GM12878 (cell line): Measurements from ENCODE around the gene SYMPK. TPM values are rescaled to one million over a fixed set of nuclear protein-coding genes. Genes with fewer than 3 reads are reported as not detected.

ENCODE experiments used
- ATF7 ChIP-seq: fragments of 450-650 bp; IDR thresholded peaks from 2 replicates; pipeline ENCODE4 v1.6.1; 2016; ENCODE audit warnings: low read depth, mild to moderate bottlenecking
- BCL11A ChIP-seq: IDR thresholded peaks from 2 replicates; pipeline ENCODE4 v1.6.1; 2011; ENCODE audit warnings: low read depth, low read length
- BRCA1 ChIP-seq: IDR thresholded peaks from 2 replicates; pipeline ENCODE4 v1.6.1; 2011; ENCODE audit warnings: low read depth, low read length, improper control_type of control experiment
- EZH2 ChIP-seq: IDR thresholded peaks from 2 replicates; pipeline ENCODE4 v1.6.1; 2012; ENCODE audit warnings: low read depth, mild to moderate bottlenecking, control low read depth, inconsistent platforms, low read length, borderline replicate concordance; ENCODE audit not compliant: control insufficient read depth
- LARP7 ChIP-seq: fragments of 450-650 bp; IDR thresholded peaks from 2 replicates; pipeline ENCODE4 v1.6.1; 2017; ENCODE audit warnings: mild to moderate bottlenecking
- NRF1 ChIP-seq: conservative IDR thresholded peaks from 2 replicates; pipeline ENCODE4 v1.6.1; 2011; ENCODE audit warnings: mild to moderate bottlenecking, low read depth, low read length, improper control_type of control experiment
- RBBP5 ChIP-seq: fragments of 200-600 bp; sonication (generic); conservative IDR thresholded peaks from 2 replicates; pipeline ENCODE4 v1.6.1; 2016
- SIX5 ChIP-seq: IDR thresholded peaks from 2 replicates; pipeline ENCODE4 v1.6.1; 2011; ENCODE audit warnings: mild to moderate bottlenecking, low read depth, low read length, moderate library complexity; ENCODE audit not compliant: severe bottlenecking
- SMAD5 ChIP-seq: IDR thresholded peaks from 2 replicates; pipeline ENCODE4 v1.6.1; 2016; ENCODE audit warnings: antibody characterized with exemption, low read depth
- ZNF384 ChIP-seq: IDR thresholded peaks from 2 replicates; pipeline ENCODE4 v1.6.1; 2012; ENCODE audit warnings: low read depth, mild to moderate bottlenecking, low read length, improper control_type of control experiment, borderline replicate concordance
- ZSCAN29 ChIP-seq: fragments of 450-650 bp; IDR thresholded peaks from 2 replicates; pipeline ENCODE4 v1.6.1; 2017; ENCODE audit warnings: mild to moderate bottlenecking, moderate library complexity
- polyA plus RNA-seq, 11 experiments: library from polyadenylated mRNA; depleted of rRNA in 4 of 11; unstranded in 6 of 11; stranded (reverse) in 5 of 11; fragments of >200 nt; fragmentation: Nextera tagmentation in 4 of 11; fragmentation: Illumina TruSeq in 1 of 11; extraction: Ambion mirVana in 4 of 11; extraction: Trizol in 1 of 11; gene quantifications; 1 replicate in 1 of 11; 2 replicates in 10 of 11; pipeline versions ENCODE4 v1.2.1 to v1.2.3, GENCODE V29; 2011 to 2016; ENCODE audit warnings: inconsistent platforms in 2 of 11, missing spikeins in 2 of 11, low read depth in 1 of 11
- total RNA-seq, 4 experiments: library from RNA; depleted of rRNA in 3 of 4; stranded (reverse); fragments of >200 nt in 3 of 4; fragmentation: Illumina TruSeq in 1 of 4; extraction: Trizol in 1 of 4; gene quantifications; 2 replicates each; pipeline versions ENCODE4 v1.2.1 to v1.2.3, GENCODE V29; 2013 to 2021
- TF ChIP-seq, protein P1 (sequence below): IDR thresholded peaks from 2 replicates; pipeline ENCODE4 v1.6.1; 2011; ENCODE audit warnings: mild to moderate bottlenecking, low read depth, low read length, moderate library complexity; ENCODE audit not compliant: insufficient replicate concordance
- TF ChIP-seq, protein P2 (sequence below): fragments of 150-350 bp; IDR thresholded peaks from 2 replicates; pipeline ENCODE4 v1.6.1; 2014; ENCODE audit warnings: mild to moderate bottlenecking, low read depth, low read length

The SYMPK gene
- total and polyA plus RNA-seq, 10 of the 15 experiments (the other 5 are each of a cell fraction or from before 2014, with no cell fraction given): 0.49 to 109 (median 42.5) TPM

DNA sequence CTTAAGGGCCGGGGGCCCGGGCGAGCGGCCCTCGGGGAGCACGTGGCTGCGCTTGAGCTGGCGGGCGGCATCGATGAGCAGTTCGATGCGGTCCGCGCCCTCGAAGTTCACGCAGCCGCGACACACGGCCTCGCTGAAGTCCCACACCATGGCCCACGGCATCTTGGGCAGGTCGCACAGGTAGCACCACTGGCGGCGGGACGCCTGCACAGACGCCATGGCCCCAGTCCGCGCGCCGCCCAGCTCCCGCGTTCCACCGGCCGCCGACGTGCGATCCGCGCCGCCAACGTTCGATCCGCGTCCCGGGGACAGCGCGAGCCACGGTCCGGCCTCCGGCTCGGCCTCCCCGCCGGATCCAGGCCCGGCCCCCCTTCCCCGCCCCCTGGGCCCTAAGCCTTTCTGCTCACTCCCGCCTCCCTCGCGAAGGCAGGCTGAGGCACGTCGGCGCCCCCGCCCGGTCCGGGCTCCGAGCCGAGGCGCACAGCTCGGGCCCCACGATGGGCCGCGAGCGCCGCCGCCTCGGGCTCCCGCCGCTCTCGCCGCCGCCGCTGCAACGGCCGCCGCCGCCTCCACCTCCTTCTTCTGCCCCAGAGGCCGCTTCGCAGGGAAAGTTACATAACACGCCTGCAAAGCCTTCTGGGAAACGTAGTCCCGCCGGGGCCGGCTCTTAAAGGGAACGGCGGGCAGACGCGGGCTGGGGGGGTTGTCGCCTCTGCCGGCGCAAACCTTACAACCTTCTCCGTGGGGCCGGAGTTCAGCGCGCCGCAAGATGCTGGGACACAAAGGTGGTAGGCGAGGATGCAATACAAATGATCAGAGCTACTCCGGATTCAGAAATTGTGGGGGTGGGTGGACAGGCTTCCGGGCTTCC, 22.8 kb upstream of the SYMPK start, which contains the start of gene IRF2BP1 (continued):
- TF ChIP-seq ZSCAN29 (no peak), SMAD5 (no peak), RBBP5 (no peak), ATF7 (no peak), BCL11A (no peak), ZNF384 (no peak), NRF1 (no peak), SIX5 (peak; percentile 85), EZH2 (no peak), LARP7 (peak; percentile 66; the same call in 1 of the 2 replicates), BRCA1 (no peak)
- TF ChIP-seq, protein P1, sequence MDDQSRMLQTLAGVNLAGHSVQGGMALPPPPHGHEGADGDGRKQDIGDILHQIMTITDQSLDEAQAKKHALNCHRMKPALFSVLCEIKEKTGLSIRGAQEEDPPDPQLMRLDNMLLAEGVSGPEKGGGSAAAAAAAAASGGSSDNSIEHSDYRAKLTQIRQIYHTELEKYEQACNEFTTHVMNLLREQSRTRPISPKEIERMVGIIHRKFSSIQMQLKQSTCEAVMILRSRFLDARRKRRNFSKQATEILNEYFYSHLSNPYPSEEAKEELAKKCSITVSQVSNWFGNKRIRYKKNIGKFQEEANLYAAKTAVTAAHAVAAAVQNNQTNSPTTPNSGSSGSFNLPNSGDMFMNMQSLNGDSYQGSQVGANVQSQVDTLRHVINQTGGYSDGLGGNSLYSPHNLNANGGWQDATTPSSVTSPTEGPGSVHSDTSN: no peak
- TF ChIP-seq, protein P2, sequence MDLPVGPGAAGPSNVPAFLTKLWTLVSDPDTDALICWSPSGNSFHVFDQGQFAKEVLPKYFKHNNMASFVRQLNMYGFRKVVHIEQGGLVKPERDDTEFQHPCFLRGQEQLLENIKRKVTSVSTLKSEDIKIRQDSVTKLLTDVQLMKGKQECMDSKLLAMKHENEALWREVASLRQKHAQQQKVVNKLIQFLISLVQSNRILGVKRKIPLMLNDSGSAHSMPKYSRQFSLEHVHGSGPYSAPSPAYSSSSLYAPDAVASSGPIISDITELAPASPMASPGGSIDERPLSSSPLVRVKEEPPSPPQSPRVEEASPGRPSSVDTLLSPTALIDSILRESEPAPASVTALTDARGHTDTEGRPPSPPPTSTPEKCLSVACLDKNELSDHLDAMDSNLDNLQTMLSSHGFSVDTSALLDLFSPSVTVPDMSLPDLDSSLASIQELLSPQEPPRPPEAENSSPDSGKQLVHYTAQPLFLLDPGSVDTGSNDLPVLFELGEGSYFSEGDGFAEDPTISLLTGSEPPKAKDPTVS: no peak
